HG03460 (cell line): ENCODE measurements around the gene ARHGAP12.
"Not testable (repeated sequence)": the region's sequence is repeated elsewhere in the genome, so short reads cannot be mapped to it uniquely, and the experiment has no call there.

Experiments used
- ATAC-seq: cut with Tn5 transposase; IDR thresholded peaks from one replicate; pipeline ENCODE4 v1.9.1; 2021; ENCODE audit not compliant: unreplicated experiment

Gene ARHGAP12

GRCh38 chr10:31928549-31929260 lies at the start of gene ARHGAP12:
Gene ARHGAP12, minus strand, starts transcription at chr10:31928831. Its CDS starts 19,976 bp downstream, at chr10:31908855.
- ATAC-seq, result peak; percentile 71

- no peak for ATAC-seq
Measured at GRCh38 chr10:31978156-31978483, 49.5 kb upstream of the ARHGAP12 start.

DNA sequence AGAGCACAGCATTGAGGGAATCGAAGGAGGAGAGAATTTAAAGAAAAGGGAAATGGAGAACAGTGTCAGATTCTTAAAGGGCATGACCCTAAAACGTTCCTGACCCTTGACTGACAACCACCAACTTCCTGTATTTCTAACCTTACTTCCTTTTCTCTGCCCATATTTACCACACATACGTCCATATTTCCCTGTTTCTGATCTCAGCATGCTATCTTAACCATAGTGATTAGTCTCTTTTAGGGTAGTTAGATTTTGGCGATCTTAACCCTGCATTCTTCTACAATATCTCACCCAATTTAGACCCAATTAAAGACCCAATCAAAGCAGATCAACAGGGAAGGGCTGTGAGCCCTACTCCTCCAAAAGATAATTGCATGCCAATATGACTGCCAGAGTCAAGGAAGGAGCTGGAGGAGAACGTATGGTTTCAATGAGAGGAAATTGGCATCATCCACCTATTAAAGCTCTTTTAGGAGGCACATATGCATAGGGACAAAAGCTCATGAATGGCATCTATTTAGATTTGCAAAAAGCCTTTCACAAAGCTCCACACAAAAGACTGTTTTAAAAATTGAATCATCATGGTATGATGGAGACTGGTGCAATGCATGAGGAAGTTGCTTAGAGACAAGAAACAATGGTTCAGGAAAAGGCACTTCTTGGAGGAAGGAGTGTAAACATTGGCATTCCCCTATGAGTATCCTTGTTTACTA lies 49.0 kb upstream of the ARHGAP12 start:
- ATAC-seq, result no peak

DNA sequence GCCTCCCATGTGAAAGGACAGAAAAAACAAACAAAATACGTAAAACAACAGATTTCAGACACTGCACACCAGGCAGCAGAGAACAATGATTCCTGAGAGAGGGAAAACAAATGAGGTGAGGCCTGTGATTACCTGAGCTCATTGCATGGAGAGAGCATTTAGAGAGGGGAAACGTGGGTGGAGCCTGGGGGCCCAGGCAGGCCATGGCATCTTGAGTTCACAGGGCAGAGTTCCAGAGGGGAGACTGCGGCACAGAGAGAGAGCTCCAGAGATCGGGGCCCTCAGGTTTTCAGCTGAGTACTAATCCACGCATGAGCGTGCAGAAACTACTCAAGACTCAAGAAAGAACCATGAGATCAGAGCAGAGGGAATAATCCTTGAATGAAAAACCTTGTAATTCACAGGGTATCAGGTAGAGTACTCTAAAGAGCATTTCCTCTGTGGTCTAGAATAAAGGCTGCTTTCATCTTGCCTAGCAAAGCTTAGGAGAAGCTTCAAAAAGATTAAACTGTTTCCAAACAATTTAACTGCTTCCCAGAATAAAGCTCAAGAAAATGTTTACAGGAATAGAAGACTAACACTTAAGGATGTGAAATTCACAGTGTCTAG lies 46.6 kb upstream of the ARHGAP12 start:
- no peak for ATAC-seq

- no peak for ATAC-seq
Measured at GRCh38 chr10:31974434-31975124, 45.9 kb upstream of the ARHGAP12 start.

DNA sequence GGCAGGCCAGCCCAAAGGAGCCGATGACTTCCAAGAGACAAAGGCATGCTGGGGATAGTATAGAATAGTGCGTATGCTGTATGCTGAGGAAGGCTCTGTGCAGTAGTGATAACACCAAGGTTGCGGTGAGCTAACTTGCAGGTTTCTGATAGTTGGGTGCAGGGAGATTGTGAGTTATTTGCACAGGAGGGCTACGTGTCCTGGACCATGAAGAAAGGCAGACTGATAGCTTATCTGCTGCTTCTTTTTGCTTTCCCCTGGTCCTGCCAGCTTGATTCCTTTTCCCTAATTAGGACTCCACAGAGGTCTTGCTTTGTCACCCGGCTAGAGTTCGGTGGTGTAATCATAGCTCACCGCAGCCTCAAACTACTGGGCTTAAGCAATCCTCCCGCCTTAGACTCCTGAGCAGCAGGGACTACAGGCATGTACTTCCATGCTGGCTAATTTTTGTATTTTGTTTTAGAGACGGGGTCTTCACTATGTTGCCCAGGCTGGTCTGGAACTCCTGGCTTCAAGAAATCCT lies 43.9 kb upstream of the ARHGAP12 start:
- ATAC-seq, result no peak

DNA sequence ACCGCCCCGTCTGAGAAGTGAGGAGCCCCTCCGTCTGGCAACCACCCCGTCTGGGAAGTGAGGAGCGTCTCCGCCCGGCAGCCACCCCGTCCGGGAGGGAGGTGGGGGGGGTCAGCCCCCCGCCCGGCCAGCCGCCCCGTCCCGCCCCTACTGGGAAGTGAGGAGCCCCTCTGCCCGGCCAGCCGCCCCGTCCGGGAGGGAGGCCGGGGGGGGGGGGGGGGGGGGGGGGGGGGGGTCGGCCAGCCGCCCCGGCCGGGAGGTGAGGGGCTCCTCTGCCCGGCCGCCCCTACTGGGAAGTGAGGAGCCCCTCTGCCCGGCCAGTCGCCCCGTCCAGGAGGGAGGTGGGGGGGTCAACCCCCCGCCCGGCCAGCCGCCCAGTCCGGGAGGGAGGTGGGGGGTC lies 41.2 kb upstream of the ARHGAP12 start:
- not testable (repeated sequence) for ATAC-seq

GRCh38 chr10:31963589-31963980 lies 35.0 kb upstream of the ARHGAP12 start:
- no peak for ATAC-seq

DNA sequence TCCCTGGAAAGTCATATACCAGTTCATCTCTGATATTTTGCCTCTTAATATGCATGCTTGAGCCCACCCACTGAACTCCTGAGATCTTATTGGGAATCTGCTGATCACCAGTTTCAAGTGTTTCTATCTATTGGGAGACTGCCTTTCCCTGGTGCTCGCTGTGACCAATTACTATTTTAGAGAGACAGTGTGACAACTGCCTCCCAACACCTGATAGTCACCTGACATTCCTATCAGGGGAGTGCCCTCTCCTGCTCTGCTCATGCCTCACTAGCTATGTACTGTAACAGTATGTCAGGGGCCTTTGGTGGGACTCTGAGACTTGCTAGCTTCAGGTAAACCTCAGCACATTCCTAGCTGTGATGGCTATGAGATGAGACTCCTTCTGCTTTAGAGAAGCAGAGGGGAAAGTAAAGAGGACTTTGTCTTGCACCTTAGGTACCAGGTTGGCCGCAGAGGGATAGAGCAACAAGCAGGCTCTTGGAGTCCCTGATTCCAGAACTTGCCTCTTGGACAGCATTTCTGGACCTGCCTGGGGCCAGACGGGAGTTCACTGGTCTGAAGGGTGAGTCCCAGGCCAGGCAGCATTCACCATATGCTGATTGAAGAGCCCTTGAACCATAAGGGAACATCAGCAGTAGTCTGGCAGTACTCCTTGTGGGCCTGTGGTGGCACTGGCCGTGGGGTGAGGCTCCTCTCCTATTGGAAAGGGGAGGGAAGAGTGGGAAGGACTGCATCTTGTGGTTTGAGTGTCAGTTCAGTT lies 34.4 kb upstream of the ARHGAP12 start:
- ATAC-seq, result no peak

GRCh38 chr10:31961277-31962074 lies 32.8 kb upstream of the ARHGAP12 start:
- peak; percentile 54 for ATAC-seq

DNA sequence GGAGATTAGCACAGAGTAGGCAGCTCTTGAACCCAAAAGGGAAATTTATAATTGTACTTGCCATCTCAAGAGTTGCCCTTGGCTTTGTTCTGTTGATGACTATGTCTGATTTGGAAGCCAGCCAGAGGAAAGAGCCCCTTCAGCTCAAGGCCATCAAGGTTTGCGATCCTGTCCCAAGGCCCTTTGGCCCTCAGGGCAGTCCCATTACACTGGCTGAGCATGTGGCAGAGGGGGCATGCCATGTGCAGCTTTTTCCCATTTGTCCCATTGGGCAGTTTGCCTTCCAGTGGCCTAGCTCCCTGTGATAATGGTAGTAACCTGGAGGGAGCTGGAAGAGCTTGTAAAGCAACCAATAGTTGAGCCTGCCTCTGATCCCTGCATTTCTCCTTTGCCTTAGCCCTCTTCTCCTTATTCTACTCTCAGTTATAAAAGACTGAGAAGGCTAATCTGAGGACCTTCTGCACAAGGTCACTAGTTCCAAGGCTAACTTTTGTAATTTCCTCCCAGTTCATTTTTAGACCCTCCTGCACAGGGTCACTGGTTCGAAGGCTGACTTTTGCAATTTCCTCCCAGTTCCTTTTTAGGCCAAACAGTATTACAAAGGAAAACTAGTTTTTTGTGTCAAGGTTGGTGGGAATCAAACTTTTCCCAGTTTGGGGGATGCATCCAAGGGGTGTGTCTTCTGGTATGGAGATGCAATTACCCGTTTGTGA lies 31.0 kb upstream of the ARHGAP12 start:
- ATAC-seq, result no peak

DNA sequence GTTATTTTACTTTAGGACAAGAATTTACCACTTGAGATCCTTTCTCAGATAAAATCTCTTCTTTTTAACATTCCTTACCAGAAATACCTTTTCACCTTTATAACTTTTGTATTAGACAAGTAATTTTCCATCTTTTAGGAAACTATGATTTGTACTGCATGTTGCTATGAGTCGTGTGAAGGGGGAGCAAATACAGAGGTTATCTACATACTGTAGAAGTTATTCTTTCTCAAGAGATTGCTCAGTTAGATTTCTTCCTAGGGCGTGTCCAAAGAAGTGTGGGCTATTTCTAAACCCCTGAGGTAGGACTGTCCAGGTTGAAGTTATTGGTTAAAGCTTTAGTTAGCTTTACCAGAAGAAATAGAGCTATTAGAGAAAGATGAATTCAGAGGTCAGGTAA lies 30.2 kb upstream of the ARHGAP12 start:
- ATAC-seq, result no peak

- no peak for ATAC-seq
Measured at GRCh38 chr10:31956200-31956946, 27.7 kb upstream of the ARHGAP12 start.

DNA sequence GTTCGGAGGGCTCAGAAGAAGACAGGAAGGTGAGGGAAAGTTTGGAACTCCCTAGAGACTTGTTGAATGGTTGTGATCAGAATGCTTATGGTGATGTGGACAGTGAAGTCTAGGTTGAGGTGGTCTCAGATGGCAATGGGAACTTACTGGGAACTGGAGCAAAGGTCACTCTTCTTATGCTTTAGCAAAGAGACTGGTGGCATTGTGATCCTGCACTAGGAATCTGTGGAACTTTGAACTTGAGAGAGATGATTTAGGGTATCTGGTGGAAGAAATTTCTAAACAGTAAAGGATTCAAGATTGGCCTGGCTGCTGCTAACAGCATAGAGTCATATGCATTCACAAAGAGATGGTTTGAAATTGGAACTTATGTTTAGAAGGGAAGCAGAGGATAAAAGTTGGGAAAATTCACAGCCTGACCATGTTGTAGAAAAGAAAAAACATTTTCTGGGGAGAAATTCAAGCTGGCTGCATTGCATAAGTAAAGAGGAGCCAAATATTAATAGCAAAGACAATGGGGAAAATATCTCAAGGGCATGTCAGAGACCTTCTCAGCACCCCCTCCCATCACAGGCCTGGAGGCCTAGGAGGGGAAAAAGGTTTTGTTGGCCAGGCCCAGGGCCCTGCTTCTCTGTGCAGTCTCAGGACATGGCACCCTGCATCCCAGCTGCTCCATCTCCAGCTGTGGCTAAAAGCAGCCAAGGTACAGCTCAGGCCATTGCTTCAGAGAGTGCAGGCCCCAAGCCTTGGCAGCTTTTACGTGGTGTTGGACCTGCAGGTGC lies 26.0 kb upstream of the ARHGAP12 start:
- no peak for ATAC-seq

DNA sequence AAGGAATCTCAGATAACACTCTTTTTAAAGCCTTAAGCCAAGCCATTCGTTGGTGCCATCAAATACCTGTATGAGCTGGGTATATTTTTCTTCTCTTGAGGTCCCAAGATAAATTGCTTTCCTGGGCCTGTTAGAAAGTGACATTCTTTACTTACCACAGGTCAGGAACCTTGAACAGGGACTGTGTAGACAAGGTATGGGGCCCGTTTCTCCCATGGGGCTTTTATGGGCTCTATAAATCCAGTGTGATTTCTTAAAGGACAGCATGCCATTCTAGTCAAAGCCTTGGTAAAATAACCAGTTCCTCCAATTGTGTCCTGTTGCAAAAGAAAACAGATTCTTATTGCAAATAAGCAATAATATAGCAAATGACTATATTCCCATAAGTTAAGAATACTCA lies 24.8 kb upstream of the ARHGAP12 start:
- ATAC-seq, result no peak

- no peak for ATAC-seq
Measured at GRCh38 chr10:31953080-31953479, 24.4 kb upstream of the ARHGAP12 start.

- no peak for ATAC-seq
Measured at GRCh38 chr10:31952066-31952465, 23.4 kb upstream of the ARHGAP12 start.

GRCh38 chr10:31949266-31949665 lies 20.6 kb upstream of the ARHGAP12 start:
- ATAC-seq, result no peak
